ENCODE data around the gene TMPRSS4. TPM values are rescaled to one million over a fixed set of nuclear protein-coding genes. Genes with fewer than 3 reads are reported as not detected.

The TMPRSS4 gene
- total RNA-seq, 3 donors from 2014 or later (not counting 1 experiment from before 2014, with no cell fraction given) = not detected

- peaks cover 3% of the 10 kb centered on the region for H3K4me1 ChIP-seq (ENCODE audit: control insufficient read depth, insufficient read depth, low read length)
- H3K36me3 ChIP-seq (ENCODE audit: control insufficient read depth, insufficient read depth, low read length) = no peaks in the 10 kb centered on the region
- no peaks in the 10 kb centered on the region for H3K36me3 Mint-ChIP-seq
- no peaks in the 10 kb centered on the region for H3K9me3 Mint-ChIP-seq
- WGBS (ENCODE audit: insufficient coverage) = 57% methylated on average over 6 of the region's 6 CpGs
- H3K9me3 ChIP-seq (ENCODE audit: control insufficient read depth, insufficient read depth, low read length) = no peaks in the 10 kb centered on the region
- H3K4me3 ChIP-seq (ENCODE audit: low read length) = no peak overlapping the region
- ATAC-seq (no peak), DNase-seq (no peak)
- no peak overlapping the region for H3K27ac ChIP-seq (ENCODE audit: low read length)
- H3K27me3 Mint-ChIP-seq (ENCODE audit: low read depth in 2 of 2) = peaks cover 8% of the 10 kb centered on the region in 2 donors
- no peak overlapping the region for H3K4me3 Mint-ChIP-seq
- H3K27me3 ChIP-seq (ENCODE audit: control insufficient read depth, insufficient read depth, low read length) = no peaks in the 10 kb centered on the region
- TF ChIP-seq CTCF (IDR thresholded peaks at IDR 0.05) = no peak
- H3K27ac Mint-ChIP-seq = no peak overlapping the region
- intact Hi-C loops (cut with micrococcal nuclease) = no loop called here
- no peaks in the 10 kb centered on the region for H3K4me1 Mint-ChIP-seq
These were observed 52.7 kb downstream of the TMPRSS4 start for GRCh38 chr11:118129471-118130172.

GRCh38 chr11:118132385-118133151 is 55.7 kb downstream of the TMPRSS4 start:
- Histone ChIP-seq H3K27ac (ENCODE audit: low read length) (no peak overlapping the region), H3K27me3 (ENCODE audit: control insufficient read depth, insufficient read depth, low read length) (no peaks in the 10 kb centered on the region), H3K4me1 (ENCODE audit: control insufficient read depth, insufficient read depth, low read length) (peaks cover 3% of the 10 kb centered on the region), H3K9me3 (ENCODE audit: control insufficient read depth, insufficient read depth, low read length) (no peaks in the 10 kb centered on the region), H3K4me3 (ENCODE audit: low read length) (no peak overlapping the region), H3K36me3 (ENCODE audit: control insufficient read depth, insufficient read depth, low read length) (no peaks in the 10 kb centered on the region)
- no peaks in the 10 kb centered on the region for H3K9me3 Mint-ChIP-seq
- intact Hi-C loops (cut with micrococcal nuclease) = no loop called here
- H3K27me3 Mint-ChIP-seq (ENCODE audit: low read depth in 2 of 2) = peaks cover 6 to 8% of the 10 kb centered on the region in 2 donors
- TF ChIP-seq CTCF (IDR thresholded peaks at IDR 0.05) = no peak
- ATAC-seq = no peak
- H3K4me1 Mint-ChIP-seq = no peaks in the 10 kb centered on the region
- H3K27ac Mint-ChIP-seq = no peak overlapping the region
- no peak overlapping the region for H3K4me3 Mint-ChIP-seq
- 82% methylated on average over 14 of the region's 15 CpGs for WGBS (ENCODE audit: insufficient coverage)
- no peak for DNase-seq
- no peaks in the 10 kb centered on the region for H3K36me3 Mint-ChIP-seq

GRCh38 chr11:118133816-118134215 is 56.9 kb downstream of the TMPRSS4 start:
- Mint-ChIP-seq H3K27ac (no peak overlapping the region), H3K4me1 (no peaks in the 10 kb centered on the region), H3K9me3 (no peaks in the 10 kb centered on the region), H3K27me3 (ENCODE audit: low read depth in 2 of 2) (peaks cover 8 to 9% of the 10 kb centered on the region in 2 donors), H3K36me3 (no peaks in the 10 kb centered on the region), H3K4me3 (no peak overlapping the region)
- Histone ChIP-seq H3K36me3 (ENCODE audit: control insufficient read depth, insufficient read depth, low read length) (no peaks in the 10 kb centered on the region), H3K27ac (ENCODE audit: low read length) (no peak overlapping the region), H3K9me3 (ENCODE audit: control insufficient read depth, insufficient read depth, low read length) (no peaks in the 10 kb centered on the region), H3K4me1 (ENCODE audit: control insufficient read depth, insufficient read depth, low read length) (no peaks in the 10 kb centered on the region), H3K4me3 (ENCODE audit: low read length) (no peak overlapping the region), H3K27me3 (ENCODE audit: control insufficient read depth, insufficient read depth, low read length) (no peaks in the 10 kb centered on the region)
- intact Hi-C loops (cut with micrococcal nuclease) = no loop called here
- TF ChIP-seq CTCF (IDR thresholded peaks at IDR 0.05) = no peak
- 91% methylated on average over 10 of the region's 10 CpGs for WGBS (ENCODE audit: insufficient coverage)
- ATAC-seq (no peak), DNase-seq (no peak)

Data from natural killer cell (primary cell).